B cell (primary cell): Measurements from ENCODE around the gene KCNIP1. TPM values are rescaled to one million over a fixed set of nuclear protein-coding genes. Genes with fewer than 3 reads are reported as not detected.

Experiments used
- ATAC-seq: fragments of 200-7000 bp; cut with Tn5 transposase; one replicate; pipeline ENCODE4 v1.10.0; 2021; ENCODE audit warnings: low read depth, mild to moderate bottlenecking, moderate number of reproducible peaks, moderate library complexity
- CTCF ChIA-PET: fragments of 350-600 bp; sonication (Branson Sonifier 250); formaldehyde crosslinking; loops from one replicate; lab custom pipeline; 2021; ENCODE audit warnings: antibody characterized with exemption, inconsistent platforms; lab: Charles Lee
- POLR2A ChIA-PET: fragments of 350-600 bp; sonication (Branson Sonifier 250); formaldehyde crosslinking; loops from one replicate; lab custom pipeline; 2021; ENCODE audit warnings: antibody characterized with exemption; lab: Charles Lee
- DNase-seq: peaks from one replicate; pipeline ENCODE4 v3.0.0; 2013
- H2AFZ ChIP-seq: 2 replicates; pipeline ENCODE4 v1.6.1; 2012; ENCODE audit warnings: mild to moderate bottlenecking, low read depth, low read length; ENCODE audit not compliant: insufficient read depth, poor library complexity, severe bottlenecking
- H3K27ac ChIP-seq, 2 donors: 1 replicate in 1 of 2; 2 replicates in 1 of 2; pipeline ENCODE4 v1.5.1; 2012 to 2013; ENCODE audit warnings: low read length in 2 of 2, mild to moderate bottlenecking in 2 of 2, moderate library complexity in 1 of 2
- H3K27me3 ChIP-seq, 4 experiments: fragments of 200-600 bp in 1 of 4; sonication (generic) in 1 of 4; replicated peaks in 1 of 4; 1 replicate in 2 of 4; 2 replicates in 2 of 4; pipeline versions ENCODE4 v1.6.1 to v1.7.0; 2013 to 2016; ENCODE audit warnings: low read length in 3 of 4, mild to moderate bottlenecking in 2 of 4, mixed read lengths in 1 of 4, moderate library complexity in 1 of 4; ENCODE audit not compliant: insufficient read depth in 4 of 4, control insufficient read depth in 3 of 4; ENCODE audit errors: control extremely low read depth in 1 of 4
- H3K36me3 ChIP-seq, 2 experiments: replicated peaks in 1 of 2; 1 replicate in 1 of 2; 2 replicates in 1 of 2; pipeline versions ENCODE4 v1.6.1 to v1.7.1; 2013; ENCODE audit warnings: low read length in 1 of 2; ENCODE audit not compliant: insufficient read depth in 2 of 2, control insufficient read depth in 1 of 2; ENCODE audit errors: control extremely low read depth in 1 of 2, extremely low read depth in 1 of 2
- H3K4me1 ChIP-seq, 2 donors: fragments of 200-600 bp in 1 of 2; sonication (generic) in 1 of 2; 1 replicate in 1 of 2; 2 replicates in 1 of 2; pipeline versions ENCODE4 v1.5.1 to v1.6.1; 2013 to 2017; ENCODE audit warnings: low read length in 2 of 2; ENCODE audit not compliant: control insufficient read depth in 2 of 2, insufficient read depth in 2 of 2
- H3K4me2 ChIP-seq: replicated peaks from 2 replicates; pipeline ENCODE3; 2012; ENCODE audit warnings: mild to moderate bottlenecking, low read depth, low read length; ENCODE audit not compliant: poor library complexity, severe bottlenecking
- H3K4me3 ChIP-seq, 5 experiments: fragments of 200-600 bp in 1 of 5; sonication (generic) in 1 of 5; 1 replicate in 3 of 5; 2 replicates in 2 of 5; pipeline versions ENCODE4 v1.5.1 to v1.7.0; 2011 to 2016; ENCODE audit warnings: low read length in 4 of 5, mild to moderate bottlenecking in 4 of 5, low read depth in 2 of 5, control low read depth in 1 of 5, moderate library complexity in 1 of 5; ENCODE audit not compliant: insufficient read depth in 1 of 5; ENCODE audit errors: control extremely low read depth in 1 of 5, extremely low read depth in 1 of 5
- H3K79me2 ChIP-seq: fragments of 200-600 bp; sonication (generic); one replicate; pipeline ENCODE4 v1.6.0; 2016; ENCODE audit warnings: low read length; ENCODE audit not compliant: control insufficient read depth, insufficient read depth
- H3K9ac ChIP-seq: fragments of 200-600 bp; sonication (generic); 2 replicates; pipeline ENCODE4 v1.6.1; 2017; ENCODE audit warnings: mild to moderate bottlenecking, low read length, moderate library complexity
- H3K9me3 ChIP-seq, 3 donors: one replicate each; pipeline versions ENCODE4 v1.6.1 to v1.7.1; 2013; ENCODE audit warnings: low read length in 2 of 3; ENCODE audit not compliant: control insufficient read depth in 2 of 3, insufficient read depth in 1 of 3; ENCODE audit errors: control extremely low read depth in 1 of 3
- H4K20me1 ChIP-seq: 2 replicates; pipeline ENCODE4 v1.6.0; 2012; ENCODE audit warnings: mild to moderate bottlenecking, low read length; ENCODE audit not compliant: insufficient read depth, control insufficient read depth, poor library complexity, severe bottlenecking
- H3K27ac Mint-ChIP-seq: one replicate; pipeline ENCODE4 v1.8.0; 2021; ENCODE audit warnings: mixed read lengths
- H3K27me3 Mint-ChIP-seq: one replicate; pipeline ENCODE4 v1.8.0; 2021; ENCODE audit warnings: mixed read lengths
- H3K4me1 Mint-ChIP-seq: one replicate; pipeline ENCODE4 v1.8.0; 2021; ENCODE audit warnings: mixed read lengths
- H3K4me3 Mint-ChIP-seq: one replicate; pipeline ENCODE4 v1.8.0; 2021; ENCODE audit warnings: mixed read lengths
- H3K9me3 Mint-ChIP-seq: one replicate; pipeline ENCODE4 v1.8.0; 2022; ENCODE audit warnings: mixed read lengths; ENCODE audit not compliant: insufficient read depth
- CTCF ChIP-seq: fragments of 200-600 bp; IDR thresholded peaks from one replicate; pipeline ENCODE4 v1.8.0; 2022; ENCODE audit warnings: antibody characterized with exemption, mild to moderate bottlenecking
- EZH2 ChIP-seq: IDR thresholded peaks from 2 replicates; pipeline ENCODE4 v1.6.1; 2012; ENCODE audit warnings: borderline replicate concordance, low read depth, mild to moderate bottlenecking, moderate library complexity, low read length; ENCODE audit not compliant: insufficient read depth, poor library complexity, severe bottlenecking
- WGBS: methylation state at CpG from one replicate; pipeline ENCODE4 v1.1.5; 2013; ENCODE audit warnings: missing lambda C conversion rate; ENCODE audit not compliant: insufficient coverage; 5-methylcytosine and 5-hydroxymethylcytosine counted together
- intact Hi-C: fragments of 100-400 bp; cut with micrococcal nuclease; formaldehyde crosslinking; loops from one replicate; pipeline ENCODE4 v1.10.0; 2022
- polyA plus RNA-seq: library from polyadenylated mRNA; depleted of rRNA; stranded (reverse); fragments of >200 nt; gene quantifications from 2 replicates; pipeline ENCODE4 v1.2.3, GENCODE V29; 2012
- total RNA-seq, 2 donors: library from RNA; stranded (reverse); fragments of 120-200 nt in 1 of 2; gene quantifications; 1 replicate in 1 of 2; 2 replicates in 1 of 2; pipeline versions ENCODE4 v1.2.3 to v1.2.4, GENCODE V29; 2013 to 2022

Gene KCNIP1
- total and polyA plus RNA-seq, 2 donors (not counting 1 experiment from before 2014, with no cell fraction given) = not detected

GRCh38 chr5:170660531-170660930 is 156.7 kb downstream of the KCNIP1 start:
- no peaks in the 10 kb centered on the region for H3K4me1 ChIP-seq
- no peak overlapping the region for H3K4me3 ChIP-seq
- 81% methylated on average over 6 of the region's 6 CpGs for WGBS
- H3K79me2 ChIP-seq = no peaks in the 10 kb centered on the region
- H3K27ac Mint-ChIP-seq = no peak overlapping the region
- DNase-seq (no peak), ATAC-seq (no peak)
- TF ChIP-seq CTCF (no peak), EZH2 (no peak)
- H3K9ac ChIP-seq = no peak overlapping the region
- H3K27me3 ChIP-seq = peaks cover 0 to 7% (median 0%) of the 10 kb centered on the region in 4 experiments
- no peaks in the 10 kb centered on the region for H4K20me1 ChIP-seq
- no peaks in the 10 kb centered on the region for H3K9me3 Mint-ChIP-seq
- no peak overlapping the region for H3K4me3 Mint-ChIP-seq
- ChIA-PET CTCF (no interaction called here), POLR2A (no interaction called here)
- H3K4me1 Mint-ChIP-seq = no peaks in the 10 kb centered on the region
- H3K4me2 ChIP-seq = no peak overlapping the region
- intact Hi-C loops = no loop called here
- no peaks in the 10 kb centered on the region for H3K9me3 ChIP-seq
- H3K36me3 ChIP-seq = no peaks in the 10 kb centered on the region
- no peak overlapping the region for H2AFZ ChIP-seq
- H3K27ac ChIP-seq = no peak overlapping the region
- peaks cover 36% of the 10 kb centered on the region for H3K27me3 Mint-ChIP-seq

DNA sequence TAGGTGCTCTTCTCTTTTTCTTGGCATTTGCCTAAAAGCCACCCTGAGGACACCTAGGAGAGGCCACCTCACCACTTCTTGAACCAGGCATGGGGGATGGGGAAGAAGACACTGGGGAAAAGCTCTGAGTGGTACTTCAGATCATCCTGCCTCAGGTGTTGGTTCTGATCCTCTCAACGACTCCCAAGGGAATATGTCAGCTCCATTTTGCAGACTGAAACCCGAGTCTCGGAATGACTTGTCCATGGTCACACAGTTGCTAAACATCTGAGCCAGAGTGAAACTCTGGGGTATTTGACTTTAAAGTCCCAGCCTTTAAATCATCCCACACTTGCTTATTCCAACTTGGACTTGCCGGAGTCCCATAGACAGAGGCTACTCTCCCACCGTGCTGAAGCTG is 159.1 kb downstream of the KCNIP1 start:
- H2AFZ ChIP-seq = no peak overlapping the region
- Mint-ChIP-seq H3K27ac (no peak overlapping the region), H3K4me3 (no peak overlapping the region), H3K4me1 (no peaks in the 10 kb centered on the region), H3K27me3 (peaks cover 27% of the 10 kb centered on the region), H3K9me3 (no peaks in the 10 kb centered on the region)
- no peak overlapping the region for H3K27ac ChIP-seq
- CTCF ChIA-PET = no interaction called here
- H3K27me3 ChIP-seq = peaks cover 0 to 7% (median 0%) of the 10 kb centered on the region in 4 experiments
- H3K4me1 ChIP-seq = no peaks in the 10 kb centered on the region
- no peak for ATAC-seq
- no peaks in the 10 kb centered on the region for H4K20me1 ChIP-seq
- H3K79me2 ChIP-seq = no peaks in the 10 kb centered on the region
- intact Hi-C loops = no loop called here
- POLR2A ChIA-PET = no interaction called here
- no peak for TF ChIP-seq EZH2
- H3K4me2 ChIP-seq = no peak overlapping the region
- WGBS = 85% methylated on average over 5 of the region's 5 CpGs
- no peaks in the 10 kb centered on the region for H3K9me3 ChIP-seq
- no peaks in the 10 kb centered on the region for H3K36me3 ChIP-seq
- no peak overlapping the region for H3K9ac ChIP-seq
- DNase-seq = no peak
- H3K4me3 ChIP-seq = no peak overlapping the region
